GM19395 (cell line): Measurements from ENCODE around the gene ANGPTL8.
A peak's percentile ranks its signal among the peaks of the same experiment; 100 is the strongest.

Experiments used
- ATAC-seq: cut with Tn5 transposase; IDR thresholded peaks from one replicate; pipeline ENCODE4 v1.9.1; 2021; ENCODE audit warnings: mild to moderate bottlenecking, moderate library complexity; ENCODE audit not compliant: unreplicated experiment

ANGPTL8 gene, protein sequence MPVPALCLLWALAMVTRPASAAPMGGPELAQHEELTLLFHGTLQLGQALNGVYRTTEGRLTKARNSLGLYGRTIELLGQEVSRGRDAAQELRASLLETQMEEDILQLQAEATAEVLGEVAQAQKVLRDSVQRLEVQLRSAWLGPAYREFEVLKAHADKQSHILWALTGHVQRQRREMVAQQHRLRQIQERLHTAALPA

DNA sequence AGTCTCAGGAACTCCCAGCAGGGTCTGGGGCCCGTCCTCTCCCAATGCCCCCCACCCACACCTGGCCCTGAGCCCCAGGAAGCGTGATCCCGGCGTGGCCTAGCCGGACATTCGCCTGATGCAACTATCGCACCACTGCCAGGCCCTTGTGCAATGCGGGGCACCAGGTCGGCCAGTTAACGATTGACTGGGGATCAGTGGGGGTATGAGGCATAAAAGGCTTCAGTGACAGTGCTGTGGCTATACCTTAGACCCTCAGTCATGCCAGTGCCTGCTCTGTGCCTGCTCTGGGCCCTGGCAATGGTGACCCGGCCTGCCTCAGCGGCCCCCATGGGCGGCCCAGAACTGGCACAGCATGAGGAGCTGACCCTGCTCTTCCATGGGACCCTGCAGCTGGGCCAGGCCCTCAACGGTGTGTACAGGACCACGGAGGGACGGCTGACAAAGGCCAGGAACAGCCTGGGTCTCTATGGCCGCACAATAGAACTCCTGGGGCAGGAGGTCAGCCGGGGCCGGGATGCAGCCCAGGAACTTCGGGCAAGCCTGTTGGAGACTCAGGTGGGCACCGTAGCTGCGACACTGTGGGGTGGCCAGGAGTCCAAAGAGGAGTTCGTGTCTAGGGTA lies at the start of gene ANGPTL8:
ANGPTL8 (plus strand) TSS at position 243 of the 624 bp plus-strand sequence; CDS start at position 262, 19 bp downstream.
- no peak for ATAC-seq

DNA sequence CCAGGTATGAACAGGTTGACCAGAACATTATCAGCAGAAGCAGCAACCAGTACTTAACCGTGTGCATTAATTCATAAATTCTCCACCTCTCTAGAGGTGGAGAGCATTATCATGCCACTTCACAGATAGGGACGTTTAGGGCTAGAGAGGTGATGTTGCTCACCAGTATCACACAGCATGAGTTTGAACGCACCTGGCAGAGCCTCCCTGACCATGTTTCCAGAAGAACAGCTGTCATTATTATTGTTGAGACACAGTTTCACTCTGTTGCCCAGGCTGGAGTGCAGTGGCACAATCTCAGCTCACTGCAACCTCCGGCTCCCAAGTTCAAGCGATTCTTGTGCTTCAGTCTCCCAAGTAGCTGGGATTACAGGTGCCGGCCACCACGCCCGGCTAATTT lies 48.9 kb upstream of the ANGPTL8 start:
- ATAC-seq = no peak

DNA sequence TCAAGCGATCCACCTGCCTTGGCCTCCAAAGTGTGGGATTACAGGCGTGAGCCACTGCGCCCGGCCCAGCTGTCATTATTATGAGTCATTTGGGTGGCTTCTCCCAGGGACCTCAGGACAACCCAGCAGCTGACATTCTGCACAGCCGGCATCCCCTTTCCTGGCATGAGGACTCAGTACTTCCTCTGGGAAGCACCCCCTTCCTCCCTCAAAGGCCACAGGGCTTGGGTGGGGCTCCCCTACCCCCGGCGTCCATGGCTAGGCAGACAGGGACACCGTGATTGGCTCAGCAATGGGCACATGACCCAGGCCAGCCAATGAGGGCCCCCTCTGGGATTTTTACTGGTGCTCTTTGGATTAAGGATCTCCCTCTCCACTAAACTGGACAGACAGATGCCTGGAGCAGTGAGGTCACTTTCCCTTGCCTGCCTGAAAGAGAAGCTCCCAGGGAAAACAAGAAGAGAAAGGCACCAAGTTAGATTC lies 48.1 kb upstream of the ANGPTL8 start:
- ATAC-seq = no peak

DNA sequence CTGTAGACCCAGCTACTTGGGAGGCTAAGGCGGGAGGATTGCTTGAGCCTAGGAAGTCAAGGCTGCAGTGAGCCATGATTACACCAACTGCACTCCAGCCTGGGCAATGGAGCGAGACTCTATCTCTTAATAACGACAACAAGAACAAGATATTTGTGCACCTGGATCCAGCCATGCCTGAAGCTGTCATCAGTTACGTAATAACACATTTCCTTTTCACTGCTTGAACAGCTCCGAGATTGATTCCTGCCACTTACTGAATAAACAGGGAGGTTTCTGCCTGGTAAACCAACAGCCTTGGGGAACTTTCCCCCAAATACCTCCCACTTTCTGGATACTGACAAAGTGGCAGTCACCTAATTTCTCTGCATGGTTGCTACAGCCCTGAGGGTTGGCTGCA lies 47.5 kb upstream of the ANGPTL8 start:
- no peak for ATAC-seq

DNA sequence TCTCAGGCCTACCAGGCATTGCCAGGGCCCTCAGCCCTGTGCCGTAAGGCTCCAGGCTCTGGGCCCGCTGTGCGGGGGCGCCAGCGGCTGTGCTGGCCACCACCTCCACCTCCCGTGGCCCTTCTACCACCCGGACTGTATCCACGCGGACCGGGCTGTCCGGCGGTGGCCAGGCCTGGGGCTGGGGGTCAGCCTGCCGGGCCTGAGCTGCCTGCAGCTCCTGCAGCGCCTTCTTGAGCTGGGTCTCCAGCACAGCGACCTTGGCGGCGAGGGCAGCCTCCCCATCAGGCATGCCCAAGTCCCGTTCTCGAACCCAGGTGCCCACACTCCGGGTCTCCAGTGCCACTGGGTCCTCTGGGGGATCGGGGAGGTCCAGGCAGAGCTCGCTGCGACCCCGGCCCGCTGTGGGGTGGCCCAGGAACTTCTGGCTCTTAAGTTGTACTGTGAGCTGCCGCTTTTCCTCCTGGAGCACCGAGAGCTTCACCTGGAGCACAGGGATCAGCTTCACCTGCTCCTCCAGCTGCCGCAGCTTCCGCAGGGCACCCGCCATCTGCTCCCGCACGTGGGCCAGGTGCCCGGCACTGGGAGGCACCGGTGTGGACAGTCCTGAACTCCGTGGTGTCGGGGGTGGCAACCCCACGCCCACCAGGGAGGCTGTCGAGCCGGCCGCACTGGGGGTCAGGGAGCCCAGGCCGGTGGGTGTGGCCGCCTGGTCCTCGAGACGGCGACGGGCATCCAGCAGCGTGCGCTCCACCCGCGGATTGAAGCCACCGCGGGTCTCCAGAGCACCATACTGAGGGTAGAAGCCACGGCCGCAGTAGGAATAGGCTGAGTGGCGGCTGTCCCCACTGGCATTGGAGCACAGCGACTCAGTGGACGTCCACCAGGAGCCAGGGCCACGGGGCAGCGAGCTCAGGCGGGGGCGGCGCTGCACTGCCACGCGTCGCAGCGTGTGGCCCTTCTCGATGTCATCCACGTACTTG lies 46.2 kb upstream of the ANGPTL8 start:
- no peak for ATAC-seq

DNA sequence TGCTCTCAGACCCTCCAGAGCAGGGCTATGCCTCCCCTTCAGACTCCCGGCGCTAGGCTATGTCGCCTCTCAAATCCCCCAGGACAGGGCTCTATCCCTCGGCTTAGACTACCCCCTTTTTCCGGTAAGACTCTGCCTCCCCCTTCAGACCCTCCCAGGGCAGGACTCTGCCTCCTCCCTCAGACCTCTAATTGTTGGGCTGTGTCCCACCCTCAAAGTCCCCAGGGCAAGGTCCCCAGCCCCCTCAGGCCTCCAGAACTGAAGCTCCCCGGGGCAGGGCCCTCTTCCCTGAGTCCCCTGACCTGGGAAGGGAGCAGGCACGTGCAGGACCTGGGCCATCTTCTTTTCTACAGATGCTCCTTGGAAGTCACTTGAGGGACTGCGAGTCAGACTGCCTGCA lies 45.2 kb upstream of the ANGPTL8 start:
- ATAC-seq = no peak

DNA sequence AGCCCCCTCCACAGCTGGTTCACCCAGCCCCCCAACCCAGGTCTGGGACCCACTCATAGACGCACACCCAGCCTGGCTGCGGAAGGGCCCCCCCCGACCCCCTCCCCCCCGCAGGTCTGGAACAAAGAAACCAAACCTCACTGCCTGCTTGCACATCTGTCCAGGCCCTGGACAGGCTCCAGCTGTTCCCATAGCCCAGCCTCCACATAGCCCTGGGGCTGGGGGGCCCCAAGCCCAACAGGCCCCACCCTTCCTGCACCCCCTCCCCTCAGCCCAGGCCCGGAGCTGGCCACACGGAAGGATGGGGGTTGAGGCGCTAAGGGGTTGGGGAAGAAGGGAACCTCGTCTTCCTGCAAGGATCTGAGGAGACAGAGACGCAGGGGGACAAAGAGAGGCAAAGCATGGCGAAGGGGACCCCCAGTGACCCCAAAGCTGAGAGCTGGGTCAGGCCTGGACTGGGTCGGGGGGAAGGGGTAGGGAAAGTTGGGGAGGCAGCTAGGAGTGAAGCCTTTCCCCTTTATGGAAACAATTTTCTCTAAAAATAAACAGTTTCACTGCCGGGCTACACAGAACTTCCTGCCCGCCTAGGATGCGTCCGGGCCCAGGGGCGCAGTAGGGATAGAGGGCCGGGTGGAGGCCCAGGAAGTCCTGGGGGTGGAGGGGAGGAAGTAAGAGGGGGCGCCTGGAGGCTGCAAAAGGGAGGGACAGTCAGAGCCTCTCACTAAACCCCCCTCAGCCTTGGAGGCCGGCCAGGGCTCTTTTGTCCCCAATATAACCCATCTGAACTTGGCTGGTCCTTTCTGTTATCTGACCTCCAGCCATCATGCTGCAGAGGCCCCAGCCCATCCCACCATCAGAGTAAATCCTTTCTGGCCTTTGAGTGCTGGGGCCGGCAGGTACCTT lies 44.5 kb upstream of the ANGPTL8 start:
- ATAC-seq = no peak

DNA sequence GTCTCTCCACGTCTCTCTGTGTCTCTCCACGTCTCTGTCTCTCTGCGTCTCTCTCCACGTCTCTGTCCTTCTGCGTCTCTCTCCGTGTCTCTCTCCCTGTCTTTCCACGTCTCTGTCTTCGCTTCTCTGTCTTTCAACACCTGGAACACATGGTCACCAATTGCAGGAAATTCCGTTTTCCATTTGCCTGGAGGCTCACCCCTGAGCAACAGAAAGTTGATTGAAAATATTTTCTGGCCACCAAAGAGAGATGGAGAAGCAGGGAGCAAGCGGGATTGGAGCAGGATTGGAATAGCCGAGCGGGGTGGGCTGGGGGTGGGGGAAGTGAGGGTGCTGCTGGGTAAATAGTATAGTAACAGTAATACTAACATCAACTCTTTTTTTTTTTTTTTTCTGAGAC lies 43.7 kb upstream of the ANGPTL8 start:
- ATAC-seq = no peak

DNA sequence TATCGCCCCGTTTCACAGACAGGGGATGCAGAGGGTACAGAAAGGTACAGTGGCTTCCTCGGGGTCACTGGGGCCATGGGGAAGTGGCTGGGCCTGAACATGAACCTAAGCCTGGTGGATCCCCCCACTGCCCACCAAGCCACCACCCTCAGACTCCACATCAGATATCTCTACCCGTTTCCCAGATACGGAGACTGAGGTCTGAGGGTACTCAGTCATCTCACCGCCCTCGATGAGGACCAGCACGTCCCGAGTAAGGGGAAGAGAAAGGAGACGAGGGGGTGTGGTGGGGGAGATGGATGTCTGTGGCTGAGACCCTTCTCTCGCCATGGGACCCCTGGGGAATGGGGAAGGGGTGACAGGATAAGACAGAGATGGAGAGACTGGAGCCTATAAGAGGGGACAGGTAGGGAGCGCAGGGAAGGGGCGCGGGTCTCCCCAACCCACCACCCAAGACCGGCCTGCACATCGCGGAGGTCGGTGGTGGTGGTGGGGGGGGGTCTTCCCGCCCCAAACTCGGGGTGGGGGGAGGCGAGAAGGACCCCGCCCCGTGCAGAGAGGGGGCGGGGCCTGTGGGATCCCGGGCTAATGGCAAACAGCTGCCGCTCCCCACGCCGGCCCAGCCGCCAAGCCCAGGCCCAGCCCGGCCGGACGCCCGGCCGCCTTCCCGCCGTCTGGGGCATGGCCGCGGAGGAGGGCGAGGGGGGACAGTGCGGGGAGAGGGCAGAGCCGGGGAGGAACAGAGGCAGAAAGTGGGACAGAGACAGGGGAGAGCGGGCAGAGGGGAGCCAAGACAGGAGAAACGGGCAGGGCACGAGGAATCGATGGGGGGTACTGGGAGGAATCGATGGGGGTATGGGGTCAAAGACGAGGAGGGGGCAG lies 42.8 kb upstream of the ANGPTL8 start:
- ATAC-seq = no peak

DNA sequence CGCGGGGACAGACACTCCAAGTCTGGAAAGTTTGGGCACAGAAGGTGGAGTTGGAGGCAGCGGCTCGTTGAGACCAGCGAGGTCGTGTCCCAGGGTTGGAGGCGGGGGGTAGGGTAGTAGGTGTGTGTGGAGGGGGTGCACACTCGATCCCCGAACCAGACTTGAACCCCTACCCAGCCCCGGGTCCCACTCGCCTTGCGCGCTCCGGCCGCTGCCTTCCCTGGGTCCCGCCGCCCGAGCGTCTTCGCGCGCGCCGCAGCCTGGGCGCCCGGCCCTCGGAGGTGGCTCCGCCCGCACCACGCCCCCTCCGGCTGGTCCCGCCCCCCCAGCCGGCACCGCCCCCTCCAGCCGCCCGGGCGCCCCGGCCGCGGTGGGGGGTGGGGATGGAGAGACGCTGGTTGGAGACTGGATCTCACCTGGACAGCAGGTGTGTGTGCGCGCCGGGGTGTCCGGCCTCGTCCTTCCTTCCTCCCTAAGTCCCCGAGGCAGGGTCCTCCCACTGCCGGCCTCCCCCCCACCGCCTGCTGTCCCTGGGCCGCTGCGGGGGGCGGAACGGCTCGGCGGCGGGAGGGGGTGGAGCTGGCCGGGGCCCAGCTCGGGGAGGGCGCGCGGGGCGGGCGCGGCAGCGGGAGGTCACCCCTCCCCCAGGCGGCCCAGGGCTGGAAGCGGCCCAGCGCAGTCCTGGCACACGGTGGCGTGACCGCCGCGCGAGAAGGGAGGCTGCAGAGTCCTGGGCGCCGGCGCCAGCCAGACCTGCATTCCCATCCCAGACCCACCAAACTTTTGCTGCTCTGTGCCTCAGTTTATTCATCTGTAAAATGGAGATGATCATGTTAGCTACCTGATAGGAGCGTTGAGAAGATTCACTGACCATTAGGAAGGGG lies 41.9 kb upstream of the ANGPTL8 start, which contains the start of gene KANK2:
KANK2 (minus strand) TSS at position 255 of the 884 bp plus-strand sequence. CDS start 3,034 bp downstream, outside the sequence.
- ATAC-seq = peak; percentile 67

DNA sequence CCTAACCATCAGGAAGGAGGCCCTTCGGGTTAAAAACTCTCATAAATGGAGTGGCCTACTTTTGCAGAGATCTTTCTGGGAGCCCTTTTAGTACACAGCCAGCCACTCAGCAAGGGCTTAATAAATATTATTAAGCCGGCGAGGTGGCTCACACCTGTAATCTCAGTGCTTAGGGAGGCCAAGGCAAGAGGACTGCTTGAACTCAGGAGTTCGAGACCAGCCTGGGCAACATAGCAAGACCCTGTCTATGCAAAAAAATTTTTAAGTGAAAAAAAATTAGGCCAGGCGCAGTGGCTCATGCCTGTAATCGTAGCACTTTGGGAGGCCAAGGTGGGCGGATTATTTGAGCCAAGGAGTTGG lies 41.3 kb upstream of the ANGPTL8 start:
- ATAC-seq = no peak

DNA sequence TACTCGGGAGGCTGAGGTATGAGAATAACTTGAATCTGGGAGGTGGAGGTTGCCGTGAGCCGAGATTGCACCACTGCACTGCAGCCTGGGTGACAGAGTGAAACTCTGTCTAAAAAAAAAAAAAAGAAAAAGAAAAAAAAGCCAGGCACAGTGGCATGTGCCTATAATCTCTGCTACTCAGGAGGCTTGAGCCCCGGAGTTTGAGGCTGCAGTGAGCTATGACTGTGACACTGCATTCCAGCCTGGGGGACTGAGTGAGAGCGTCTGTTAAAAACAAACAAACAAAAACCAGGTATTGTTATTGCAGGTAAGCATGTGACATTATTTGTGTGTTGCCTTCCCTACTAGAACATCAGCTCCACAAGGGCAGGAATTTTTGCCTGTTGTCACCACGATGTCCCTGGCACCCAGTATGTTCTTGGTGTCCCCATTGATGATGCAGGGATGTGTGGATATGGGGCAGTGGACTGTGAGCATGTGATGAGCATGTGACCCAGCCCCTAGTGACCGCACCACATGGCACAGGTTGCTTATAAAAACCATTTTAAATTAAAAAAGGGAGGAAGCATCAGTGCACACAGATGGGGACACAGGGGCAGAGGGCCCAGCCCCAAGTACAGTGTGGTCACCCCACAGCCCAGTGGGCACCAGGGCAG lies 40.5 kb upstream of the ANGPTL8 start:
- ATAC-seq = no peak

DNA sequence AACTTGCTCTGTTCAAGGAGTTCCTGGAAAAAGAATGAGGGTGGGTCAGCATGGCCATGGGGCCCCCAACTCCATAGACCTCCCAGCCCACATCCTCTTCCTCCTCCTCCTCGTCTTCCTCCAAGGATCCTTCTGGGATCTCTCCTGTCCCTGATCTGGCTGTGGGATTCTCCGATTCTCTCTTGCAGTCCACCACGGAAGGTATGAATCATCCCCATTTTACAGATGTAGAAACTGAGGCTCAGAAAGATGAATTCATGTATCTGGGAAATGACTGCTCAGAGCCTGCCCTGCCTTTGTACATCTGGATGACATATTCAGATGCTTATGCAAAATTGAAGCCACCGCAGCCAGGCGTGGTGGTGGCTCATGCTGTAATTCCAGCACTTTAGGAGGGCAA lies 39.9 kb upstream of the ANGPTL8 start:
- ATAC-seq = no peak

DNA sequence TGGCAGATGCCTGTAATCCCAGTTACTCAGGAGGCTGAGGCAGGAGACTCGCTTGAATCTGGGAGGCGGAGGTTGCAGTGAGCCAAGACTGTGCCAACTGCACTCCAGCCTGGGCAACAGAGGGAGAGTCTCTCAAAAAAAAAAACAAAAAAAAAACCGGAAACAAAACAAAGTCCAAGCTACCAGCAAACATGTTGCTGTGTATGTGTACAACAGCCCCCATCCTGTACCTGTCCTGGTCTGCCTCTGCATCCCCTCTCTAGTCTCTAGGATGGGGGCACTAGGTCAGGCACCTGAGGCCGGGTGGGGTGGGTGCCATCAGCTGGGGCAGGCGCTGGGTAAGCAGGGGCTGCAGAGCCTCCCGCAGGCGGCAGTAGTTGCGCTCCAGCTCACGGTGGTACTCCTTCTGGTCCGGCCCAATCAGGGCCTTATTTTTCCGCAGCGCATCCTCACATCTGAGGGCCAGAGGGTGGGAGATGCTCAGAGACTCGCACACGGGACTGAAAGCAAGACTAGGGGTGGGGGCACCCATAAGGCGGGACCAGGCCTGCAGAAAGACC lies 39.3 kb upstream of the ANGPTL8 start:
- no peak for ATAC-seq

DNA sequence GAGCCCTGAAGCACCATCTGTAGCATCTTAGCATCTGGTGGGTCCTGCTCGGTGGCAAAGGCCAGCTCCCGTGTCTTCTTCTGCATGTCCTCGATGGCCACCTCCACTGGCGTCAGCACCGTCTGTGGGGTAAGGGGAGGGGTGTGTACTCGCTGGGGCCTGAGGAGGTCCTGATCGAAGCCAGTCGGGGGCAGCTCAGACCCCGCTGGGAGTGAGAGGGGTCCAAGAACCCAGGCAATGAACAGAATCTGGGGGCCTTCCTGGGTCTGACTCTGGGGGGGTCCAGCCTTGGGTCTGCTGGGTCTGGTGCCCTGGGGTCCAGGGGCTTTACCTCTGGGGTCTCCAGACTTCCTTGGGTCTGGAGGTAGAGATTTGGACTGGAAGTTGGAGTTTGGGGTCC lies 38.5 kb upstream of the ANGPTL8 start:
- ATAC-seq = no peak

DNA sequence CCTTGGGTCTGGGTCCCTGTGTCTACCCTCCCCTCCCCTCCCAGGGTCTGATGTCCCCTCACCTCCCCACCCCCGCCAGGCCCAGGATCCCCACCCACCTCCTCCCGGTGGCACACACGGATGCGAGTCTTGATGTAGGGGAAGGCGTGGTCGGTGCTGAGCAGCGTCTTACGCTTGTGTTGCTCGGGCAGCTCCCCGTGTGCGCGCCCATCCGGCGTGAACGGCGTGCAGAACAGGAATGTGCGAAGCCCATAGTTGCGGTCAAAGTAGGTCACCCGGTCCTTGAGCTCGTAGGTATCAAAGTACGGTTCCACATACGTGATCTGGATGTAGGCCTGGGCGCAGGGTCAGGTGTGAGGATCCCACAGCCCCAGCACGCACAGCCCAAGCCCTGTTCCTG lies 37.6 kb upstream of the ANGPTL8 start:
- ATAC-seq = no peak

DNA sequence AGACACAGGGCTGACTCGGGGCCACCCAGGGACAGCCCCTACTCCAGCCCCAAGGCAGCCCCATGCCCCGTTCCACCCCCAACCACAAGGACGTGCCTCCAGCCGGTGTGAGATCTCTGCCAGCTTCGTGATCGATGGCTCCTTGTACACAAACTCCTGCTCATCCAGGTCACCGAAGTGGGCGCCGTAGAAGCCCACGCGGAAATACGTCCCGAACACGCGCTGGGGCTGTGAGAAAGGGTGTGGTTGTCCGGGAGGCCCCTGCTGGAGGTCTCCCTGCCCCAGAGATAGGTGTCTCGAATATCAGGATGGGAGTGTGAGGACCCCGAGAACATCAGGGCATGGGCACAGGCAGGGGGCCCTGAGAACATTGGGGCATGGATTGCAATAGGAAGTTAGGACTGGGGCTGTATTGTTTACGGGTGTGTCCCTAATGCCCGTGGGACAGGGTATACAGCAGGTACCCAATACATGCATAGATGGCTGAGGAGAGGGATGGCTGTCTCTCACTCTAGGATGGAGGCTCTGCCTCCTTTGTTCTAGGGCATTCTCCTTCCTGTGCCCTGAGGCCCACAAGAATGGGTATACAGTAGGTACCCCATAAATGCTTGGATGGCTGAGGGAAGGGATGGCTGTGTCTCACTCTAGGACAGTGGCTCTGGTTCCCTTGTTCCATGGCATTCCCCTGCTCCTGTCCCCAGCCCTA lies 36.8 kb upstream of the ANGPTL8 start:
- ATAC-seq = no peak
